COR-L47 (cell line): ENCODE measurements around the gene MAEA.
A peak's percentile ranks its signal among the peaks of the same experiment; 100 is the strongest.
"Not testable (repeated sequence)": the region's sequence is repeated elsewhere in the genome, so short reads cannot be mapped to it uniquely, and the experiment has no call there.

Experiments
- DNase-seq: peaks from one replicate; lab custom pipeline; 2025; lab: John Stamatoyannopoulos, UW

MAEA gene

DNA sequence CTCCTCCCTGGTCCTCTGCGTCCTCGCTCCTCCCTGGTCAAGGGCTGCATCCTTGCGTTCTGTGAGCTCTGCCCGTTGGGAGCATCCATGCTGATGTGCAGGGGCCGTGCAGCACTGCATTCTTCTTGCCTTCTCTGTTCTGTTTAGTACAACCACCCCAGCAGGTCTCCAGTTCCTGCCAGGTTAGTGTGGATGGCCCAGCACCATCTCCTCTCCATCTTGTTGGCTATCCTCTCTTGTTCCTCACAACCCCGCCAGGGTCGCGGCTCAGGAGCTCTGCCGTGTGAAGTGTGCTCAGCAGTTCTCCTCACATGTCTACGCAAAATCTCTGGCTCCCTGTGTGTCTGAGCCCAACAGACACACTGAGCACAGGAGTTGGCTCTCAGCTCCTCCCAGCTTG is 10.4 kb upstream of the MAEA start:
- no peak for DNase-seq

DNA sequence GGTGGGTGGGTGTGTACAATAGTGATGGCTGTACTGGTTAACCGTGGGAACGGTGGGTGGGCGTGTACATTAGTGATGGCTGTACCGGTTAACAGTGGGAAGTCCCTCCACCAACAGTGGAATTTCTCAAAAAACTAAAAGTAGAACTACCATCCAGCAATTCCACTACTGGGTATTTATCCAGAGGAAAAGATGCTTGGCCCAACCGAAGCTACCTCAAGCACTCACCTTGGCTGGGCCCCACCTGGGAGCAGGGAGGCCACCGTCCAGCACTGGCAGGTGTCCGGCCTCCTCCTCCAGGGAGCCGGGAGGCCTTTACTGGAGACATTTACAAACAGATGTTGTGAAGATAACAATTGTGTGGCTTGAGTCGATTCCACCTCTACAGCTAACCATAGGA is 6.0 kb upstream of the MAEA start:
- no peak for DNase-seq

DNA sequence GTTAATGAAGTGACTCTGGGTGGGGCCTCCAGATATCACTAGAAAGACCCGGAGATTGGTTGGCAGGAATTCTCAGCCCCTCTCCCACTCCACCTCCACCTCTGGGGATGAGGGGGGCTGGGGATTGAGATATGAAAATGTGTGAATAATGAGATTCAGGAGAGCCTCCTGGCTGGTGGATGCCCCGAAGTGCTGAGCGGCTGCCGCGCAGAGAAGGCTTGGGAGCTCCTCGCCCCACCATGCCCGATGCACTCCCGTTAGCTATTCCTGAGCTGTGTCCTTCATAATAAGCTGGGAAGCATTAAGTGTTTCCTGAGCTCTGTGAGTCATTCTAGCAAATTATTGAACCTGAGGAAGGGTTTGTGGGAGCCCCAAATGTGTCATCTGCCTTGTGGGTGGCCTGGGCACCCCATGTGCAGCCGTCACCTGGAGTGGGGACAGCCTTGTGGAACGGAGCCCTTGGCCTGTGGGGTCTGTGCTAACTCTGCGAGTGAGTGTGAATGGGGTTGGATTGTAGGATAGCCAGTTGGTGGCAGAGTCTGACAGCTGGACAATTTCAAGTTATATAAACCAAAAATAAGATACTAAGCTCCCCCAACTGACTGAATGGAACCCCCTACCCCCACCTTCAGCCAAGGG is 4.4 kb upstream of the MAEA start:
- DNase-seq, result no peak

DNA sequence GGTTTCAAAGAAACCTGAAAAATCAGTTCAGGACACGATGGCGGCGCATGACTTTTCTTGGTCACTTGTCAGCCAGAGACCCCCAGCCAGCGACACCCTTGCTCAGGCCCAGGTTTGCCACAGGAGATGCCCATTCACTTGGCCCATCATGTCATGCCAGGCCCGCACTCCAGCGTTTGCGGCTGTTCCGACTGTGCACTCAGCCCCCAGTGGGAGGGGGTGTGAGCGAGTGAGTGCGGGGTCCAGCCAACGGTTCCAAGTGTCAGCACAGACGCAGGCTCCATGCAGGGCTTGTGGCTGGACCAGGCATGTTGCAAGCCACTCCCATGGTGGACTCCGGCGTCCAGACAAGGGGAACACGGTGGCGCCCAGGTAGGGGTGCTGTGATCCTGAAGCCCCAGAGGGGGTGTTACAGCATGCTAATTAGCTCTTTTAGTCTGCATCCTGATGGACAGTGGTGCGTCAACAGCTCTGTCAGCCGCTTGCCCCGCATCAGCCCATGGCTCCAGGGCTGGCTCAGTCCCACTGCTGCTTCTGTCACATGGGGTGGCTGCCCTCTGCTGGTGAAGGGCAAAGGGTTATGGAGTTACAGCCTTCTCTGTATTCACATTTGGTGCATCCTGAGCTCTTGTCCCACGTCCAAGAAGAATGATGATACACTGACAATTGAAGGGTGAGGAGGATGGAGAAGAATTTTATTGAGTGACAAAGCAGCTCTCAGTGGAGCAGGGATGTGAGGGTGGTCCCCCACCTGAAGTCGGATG is 3.7 kb upstream of the MAEA start:
- no peak for DNase-seq

DNA sequence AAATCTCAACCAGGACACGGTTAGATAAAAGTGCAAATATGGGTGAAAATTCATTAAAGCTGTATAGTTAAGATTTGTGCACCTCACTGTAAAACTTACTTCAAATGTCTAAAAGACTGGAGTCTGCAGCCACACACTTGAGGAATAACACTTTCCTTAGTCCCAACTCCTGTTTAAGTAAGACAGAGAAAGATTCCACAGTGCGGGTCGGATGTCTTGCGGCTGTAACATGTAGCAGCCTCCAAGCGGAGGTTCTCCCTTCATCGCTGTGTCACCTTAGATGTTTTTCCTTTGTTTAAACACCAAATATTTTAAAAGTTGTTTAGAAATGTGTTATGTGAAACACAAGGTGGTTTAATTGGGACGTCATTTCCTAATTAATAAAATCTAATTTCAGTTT is 905 bp upstream of the MAEA start:
- no peak for DNase-seq

DNA sequence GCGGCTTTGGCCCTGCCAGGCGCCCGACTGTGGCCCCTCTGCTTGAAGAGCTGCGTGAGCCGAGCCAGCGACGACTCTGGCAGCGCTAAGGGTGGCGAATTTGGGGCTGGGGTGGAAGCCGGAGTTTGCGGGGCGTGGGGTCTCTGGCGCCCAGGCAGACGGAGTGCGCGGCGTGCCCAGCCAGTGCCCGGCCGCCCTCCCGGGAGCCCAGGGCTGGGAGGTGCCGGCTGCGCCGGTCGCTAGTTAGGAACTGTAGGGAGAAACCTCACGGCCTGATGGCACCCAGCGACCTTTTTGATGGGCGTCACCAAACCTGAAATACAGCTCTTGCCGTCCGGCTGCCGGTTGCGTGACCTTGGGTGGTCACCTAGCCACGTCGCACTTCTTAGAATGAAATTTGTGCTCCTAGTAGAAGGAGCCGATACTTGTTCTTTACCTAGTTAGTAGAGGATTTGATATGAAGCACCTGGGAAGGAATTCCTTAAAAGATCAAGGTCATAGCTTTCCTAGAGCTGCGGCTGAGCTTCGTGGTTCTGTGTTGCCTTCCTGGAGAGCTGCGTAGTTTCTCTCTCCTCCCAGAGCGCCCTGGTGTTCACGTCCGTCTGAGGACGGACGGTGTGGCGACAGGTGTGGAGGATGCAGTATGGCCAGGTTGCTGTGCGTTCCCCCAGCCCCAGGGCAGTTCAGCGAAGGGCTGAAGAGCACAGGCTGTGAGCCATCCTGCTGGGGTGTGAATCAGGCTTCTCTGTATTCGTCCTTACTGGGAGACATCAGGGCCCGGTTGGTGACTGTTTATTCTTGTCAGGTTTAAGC is 680 bp downstream of the MAEA start:
- no peak for DNase-seq

DNA sequence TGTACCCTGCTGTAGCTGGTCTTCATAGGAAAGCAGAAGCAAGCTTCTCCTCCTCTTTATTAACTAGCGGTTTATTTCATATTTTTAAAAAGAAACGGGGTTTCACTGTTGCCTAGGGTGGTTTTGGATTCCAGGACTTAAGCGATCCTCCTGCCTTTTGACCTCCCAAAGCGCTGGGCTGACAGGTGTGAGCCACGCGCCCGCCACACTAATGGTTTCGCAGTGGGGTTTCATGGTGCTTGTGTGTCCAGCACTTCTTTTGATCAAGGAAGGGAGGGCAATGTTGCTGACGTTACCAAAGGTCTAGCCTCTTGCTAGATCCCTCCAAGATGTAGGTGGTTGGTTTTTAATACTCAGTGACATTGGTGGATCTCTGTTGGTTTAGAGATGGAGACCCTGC is 1.4 kb downstream of the MAEA start:
- DNase-seq, result peak; percentile 3

DNA sequence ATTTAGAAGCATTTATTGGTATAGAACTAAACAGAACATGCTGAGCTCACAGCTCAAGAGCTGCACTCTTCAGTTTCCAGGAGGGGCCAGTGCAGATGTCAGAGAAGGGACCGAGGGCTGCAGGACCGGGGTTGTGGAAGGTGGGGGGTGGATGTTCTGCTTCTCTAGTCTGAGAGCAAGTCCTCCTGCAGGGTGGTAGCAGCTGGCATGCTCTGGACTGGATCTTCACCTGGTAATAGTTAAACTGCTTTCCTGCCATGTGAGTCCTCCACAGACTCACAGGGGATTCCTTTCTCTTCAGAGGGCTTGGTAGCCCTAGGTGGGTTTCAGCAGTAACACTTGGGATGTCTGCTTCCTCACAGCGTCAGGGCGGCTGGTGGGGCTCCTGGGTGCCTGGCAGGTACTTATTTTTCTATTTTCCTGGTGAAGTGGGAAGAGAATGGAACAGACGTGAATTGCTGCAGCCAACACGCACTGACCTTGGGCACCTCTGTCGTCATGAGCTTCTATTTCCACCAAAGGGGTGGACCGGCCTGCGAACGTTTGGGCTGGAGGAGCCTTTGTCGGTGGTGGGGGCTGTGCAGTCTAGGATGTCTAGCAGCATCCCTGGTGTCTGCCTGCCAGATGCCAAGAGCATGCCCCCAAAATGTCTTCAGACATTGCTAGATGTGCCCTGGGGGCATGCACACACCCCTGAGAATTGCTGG is 2.5 kb downstream of the MAEA start:
- DNase-seq, result no peak

DNA sequence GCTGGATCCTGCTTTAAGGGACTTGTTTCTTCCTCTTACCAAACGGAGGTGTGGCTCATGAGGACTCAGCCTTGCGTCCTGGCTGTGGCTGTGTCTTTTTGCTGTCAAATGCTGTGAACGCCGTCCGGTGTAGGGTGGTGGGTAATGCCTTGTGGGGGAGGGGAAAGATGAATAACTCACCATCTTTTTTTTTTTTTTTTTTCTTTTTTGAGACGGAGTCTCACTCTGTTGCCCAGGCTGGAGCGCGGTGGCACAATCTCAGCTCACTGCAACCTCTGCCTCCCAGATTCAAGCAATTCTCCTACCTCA is 3.0 kb downstream of the MAEA start:
- not testable (repeated sequence) for DNase-seq

DNA sequence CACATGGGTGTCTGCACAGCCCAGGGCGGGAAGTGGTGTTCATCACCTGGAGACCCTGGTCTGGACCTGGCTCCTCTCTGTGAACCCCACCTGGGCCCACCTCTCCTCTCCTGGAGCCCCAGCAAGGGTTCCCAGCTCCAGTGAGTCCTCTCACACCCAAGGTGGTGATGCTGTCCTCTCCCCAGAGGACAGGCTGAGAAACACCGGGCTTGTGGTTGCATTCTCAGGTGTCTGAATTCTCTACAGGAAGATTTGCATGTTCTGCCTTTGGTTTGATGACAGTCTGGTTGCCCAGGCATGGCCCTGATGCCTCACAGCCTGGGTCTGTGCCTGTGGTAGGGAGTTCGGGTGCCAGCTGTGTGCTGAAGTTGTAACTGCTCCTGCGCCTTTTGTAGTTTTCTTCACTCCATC is 3.8 kb downstream of the MAEA start:
- DNase-seq, result no peak

DNA sequence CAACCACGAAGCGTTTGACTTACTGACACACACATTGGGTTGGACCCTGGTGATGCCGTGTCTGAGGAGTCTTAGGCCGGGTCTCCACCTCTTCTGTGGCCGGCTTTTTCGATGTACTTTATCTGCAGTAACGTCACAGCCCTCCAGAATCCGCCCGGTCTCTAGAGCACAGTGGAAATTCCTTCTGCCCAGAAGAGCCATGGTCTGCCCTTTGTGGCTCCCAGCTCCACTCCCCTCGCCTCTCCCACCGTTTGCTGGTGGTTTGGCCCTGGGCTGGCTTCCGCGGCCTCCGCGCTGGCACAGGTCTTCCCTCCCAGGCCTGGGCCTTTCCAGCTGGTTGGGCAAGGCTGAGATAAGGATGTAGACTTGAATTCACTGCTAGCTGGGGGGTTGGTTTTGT is 4.3 kb downstream of the MAEA start:
- DNase-seq, result no peak

DNA sequence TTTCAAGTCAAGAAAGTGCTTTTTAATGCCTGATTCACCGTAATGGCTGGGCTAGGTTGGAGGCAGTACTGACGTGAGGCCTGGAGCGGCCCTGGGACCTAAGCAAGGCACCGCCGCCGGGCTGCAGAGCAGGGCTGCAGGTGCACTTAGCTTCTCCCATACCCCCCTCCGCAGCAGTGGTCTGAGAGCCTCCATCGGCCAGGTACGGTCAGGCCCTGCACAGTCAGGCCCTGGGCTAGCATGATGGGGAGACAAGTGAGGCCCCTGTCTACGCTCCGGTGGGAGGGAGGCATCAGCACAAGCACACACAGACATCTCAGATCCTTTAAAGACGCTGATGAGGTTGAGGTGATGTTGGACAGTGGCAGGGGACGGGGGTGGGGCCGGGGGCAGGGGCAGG is 4.7 kb downstream of the MAEA start:
- DNase-seq, result no peak

DNA sequence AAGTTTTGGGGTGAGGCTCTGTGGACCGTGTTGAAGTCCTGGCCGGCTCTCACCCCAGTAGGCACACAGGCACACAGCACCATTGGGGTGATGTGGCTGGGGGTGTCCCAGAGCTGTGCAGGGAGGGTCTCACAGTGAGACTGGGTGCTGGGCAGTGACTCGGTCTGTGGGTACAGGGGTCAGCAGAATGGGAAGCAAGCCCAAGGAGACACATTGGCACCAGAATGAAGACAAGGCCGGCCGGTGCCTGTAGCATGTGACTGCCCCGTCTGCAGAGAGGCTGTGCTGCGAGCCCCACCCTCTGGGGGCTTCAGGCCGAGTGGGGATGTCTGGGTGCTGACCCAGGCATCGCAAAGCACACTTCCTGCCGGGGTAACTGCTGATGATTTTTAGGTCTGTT is 5.2 kb downstream of the MAEA start:
- no peak for DNase-seq

DNA sequence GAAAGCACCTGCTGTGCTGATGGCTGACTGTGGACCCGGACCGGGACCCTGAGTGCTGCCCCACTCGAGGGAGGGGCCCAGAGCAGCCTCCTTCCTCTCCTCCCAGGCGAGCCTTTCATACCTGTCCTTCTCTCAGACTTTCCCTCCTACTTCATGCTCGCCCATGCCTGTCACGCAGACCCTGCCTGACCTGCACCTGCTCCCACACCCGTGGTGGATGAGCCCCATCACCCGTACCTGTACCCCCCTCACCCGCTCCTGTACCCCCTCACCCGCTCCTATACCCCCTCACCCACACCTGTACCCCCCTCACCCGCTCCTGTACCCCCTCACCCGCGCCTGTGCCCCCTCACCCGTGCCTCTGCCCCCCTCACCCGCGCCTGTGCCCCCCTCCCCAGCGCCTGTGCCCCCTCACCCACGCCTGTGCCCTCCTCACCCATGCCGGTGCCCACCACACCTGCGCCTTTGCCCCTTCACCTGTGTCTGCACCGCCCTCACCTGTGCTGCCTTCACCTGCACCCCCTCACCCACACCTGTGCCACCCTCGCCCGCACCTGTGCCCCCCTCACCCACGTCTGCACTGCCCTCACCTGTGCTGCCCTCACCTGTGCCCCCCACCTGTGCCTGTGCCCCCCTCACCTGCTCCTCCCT is 5.8 kb downstream of the MAEA start:
- no peak for DNase-seq

DNA sequence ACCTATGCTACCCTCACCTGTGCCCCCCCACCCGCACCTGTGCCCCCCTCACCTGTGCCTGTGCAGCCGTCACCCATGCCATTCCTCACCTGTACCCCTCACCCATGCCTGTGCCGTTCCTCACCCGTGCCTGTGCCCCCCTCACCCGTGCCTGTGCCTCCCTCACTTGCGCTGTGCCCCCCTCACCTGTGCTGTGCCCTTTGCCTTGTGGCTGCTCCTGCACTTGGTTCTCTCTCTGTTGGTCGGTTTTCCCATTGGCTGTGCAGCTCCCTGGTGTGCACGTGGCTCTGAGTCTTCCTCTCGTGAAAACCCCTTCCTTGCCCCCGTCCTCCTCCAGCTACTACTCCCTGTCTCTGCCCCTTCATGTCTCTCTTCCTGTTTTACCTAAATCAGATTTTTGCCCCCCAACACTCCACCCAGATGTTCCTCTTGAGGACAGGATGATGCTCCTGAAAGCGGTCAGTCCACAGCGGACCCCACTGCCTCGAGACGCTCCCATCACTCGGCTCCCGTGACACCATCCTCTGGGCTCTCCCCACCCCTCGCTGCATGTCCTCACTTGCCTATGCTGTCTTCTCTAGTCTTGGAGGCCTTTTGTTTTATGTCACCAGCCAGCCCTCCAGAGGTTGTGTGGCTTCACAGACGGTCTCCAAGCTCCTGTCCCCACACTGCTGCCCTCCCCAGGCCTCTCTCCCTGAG is 6.8 kb downstream of the MAEA start:
- no peak for DNase-seq

DNA sequence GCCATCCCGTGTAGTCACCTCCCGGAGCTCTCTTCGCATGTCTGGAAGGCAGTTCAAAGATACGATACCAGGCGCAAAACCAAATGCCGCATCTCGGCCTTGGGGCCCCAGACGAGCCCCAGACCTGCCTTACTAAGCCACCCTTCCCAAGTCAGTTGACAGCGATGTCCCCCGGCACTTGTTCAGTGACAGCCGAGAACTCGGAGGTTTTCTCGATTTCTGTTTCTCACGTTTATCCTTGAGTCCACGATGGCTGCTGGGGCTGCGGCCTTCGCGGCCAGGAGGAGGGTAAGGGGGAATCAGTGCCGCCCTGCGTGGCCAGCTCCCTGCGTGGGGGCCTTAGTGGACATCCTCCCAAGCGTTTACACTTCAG is 7.3 kb downstream of the MAEA start:
- DNase-seq, result no peak

DNA sequence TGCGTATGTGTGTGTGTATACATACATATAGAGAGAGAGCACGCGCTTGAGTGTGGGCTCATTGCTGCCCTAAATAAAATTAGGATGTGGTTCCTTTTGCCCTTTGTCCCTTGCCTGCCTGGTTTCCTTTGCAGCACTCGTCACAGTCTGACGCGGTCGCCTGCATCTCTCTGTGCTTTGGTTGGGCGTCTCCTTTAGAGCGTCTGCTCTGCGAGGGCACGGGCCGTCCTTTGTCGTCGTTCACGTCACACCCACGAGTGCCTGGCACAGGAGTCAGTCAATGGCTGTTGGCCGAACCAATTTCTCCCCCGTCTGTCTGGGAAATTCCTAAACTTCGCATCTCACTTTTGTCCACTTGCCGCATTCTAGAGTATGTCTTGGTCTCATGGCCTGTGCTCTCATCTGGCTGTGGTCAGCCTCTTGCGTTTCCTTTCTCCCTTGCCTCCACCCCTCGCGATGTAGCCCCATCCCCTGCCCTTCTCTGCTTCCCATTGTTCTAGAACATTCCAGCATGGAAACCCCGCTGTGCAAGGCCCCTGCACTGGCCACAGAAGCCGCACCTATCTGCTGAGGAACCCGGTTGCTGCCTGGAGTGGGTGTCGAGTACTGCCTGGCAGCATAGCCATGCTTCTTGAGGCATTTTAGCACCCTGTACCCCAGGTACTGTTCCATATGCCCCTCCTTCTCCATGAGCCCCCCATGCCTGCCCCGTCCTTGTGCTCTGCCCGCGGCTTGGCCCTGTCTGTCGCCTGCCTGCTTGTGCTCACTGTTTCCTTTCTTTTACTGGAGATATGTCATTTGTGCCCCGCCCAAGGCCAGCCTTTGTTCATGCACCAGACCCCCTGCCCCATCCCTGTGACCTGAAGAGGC is 8.0 kb downstream of the MAEA start:
- DNase-seq, result no peak

DNA sequence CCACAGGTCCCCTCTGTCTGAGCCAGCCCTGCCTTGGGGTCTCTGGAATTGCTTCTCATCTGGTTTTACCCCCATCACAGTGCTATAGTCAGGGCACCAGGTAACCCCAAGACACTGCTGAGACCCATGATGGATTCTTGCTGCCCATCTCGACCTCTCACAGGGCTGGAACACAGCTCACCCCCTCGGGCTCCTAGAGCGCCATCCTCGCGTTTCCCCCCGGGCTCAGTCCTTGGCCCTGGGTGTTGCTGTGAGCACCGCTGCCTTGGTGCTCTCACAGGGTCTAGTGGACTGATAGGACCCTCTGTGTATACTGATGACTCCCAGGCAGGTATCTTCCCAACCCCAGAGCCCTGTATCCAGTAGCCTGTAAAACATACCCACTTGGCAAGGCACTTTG is 8.8 kb downstream of the MAEA start:
- DNase-seq, result no peak

DNA sequence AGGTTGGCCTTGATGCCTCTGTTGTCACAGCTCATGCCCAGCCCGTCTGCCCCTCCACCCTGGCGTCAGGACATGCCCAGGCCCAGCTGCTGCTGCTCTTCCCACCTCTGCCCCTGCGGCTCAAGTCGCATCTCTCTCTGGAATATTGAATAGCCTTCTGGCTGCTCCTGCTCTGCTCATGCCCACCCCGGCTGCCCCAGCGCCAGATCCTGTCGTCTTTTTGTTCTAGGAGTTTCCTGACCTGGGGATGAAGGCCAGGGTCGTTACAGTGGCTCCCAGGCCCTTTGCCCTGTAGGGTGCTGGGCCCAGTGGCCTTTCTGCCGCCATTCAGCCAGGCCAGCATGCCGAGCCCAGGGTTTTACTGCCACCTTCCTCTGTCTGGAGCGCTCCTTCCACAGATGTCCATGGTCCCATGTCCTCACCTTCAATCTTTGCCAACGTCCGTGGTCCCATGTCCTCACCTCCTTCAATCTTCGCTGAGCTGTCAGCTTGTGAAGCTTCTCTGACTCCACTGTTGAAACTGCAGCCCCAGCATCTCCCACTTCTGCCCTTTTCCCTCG is 9.7 kb downstream of the MAEA start:
- no peak for DNase-seq
